T-helper 17 cell (primary cell): ENCODE measurements around the gene RTEL1. TPM values are rescaled to one million over a fixed set of nuclear protein-coding genes. Genes with fewer than 3 reads are reported as not detected.
A peak's percentile ranks its signal among the peaks of the same experiment; 100 is the strongest.
"Not testable (repeated sequence)": the region's sequence is repeated elsewhere in the genome, so short reads cannot be mapped to it uniquely, and the experiment has no call there.

ENCODE experiments used
- ATAC-seq: fragments of 150-1000 bp; cut with Tn5 transposase; 2 replicates; pipeline ENCODE4 v1.10.0; 2021; ENCODE audit warnings: mild to moderate bottlenecking, moderate library complexity
- DNase-seq, 3 donors: peaks; one replicate each; pipeline versions ENCODE4 v3.0.0 to v3.0.0-alpha.2; 2020 to 2021
- H3K9me3 ChIP-seq: one replicate; pipeline ENCODE4 v1.7.0; 2013; ENCODE audit warnings: low read length, mild to moderate bottlenecking; ENCODE audit not compliant: control insufficient read depth, poor library complexity, severe bottlenecking
- H3K27ac Mint-ChIP-seq: one replicate; pipeline ENCODE4 v1.8.0; 2022; ENCODE audit warnings: mild to moderate bottlenecking, moderate library complexity, mixed read lengths
- H3K27me3 Mint-ChIP-seq: one replicate; pipeline ENCODE4 v1.8.0; 2022; ENCODE audit warnings: mixed read lengths
- H3K36me3 Mint-ChIP-seq: one replicate; pipeline ENCODE4 v1.8.0; 2022; ENCODE audit warnings: low read depth, mixed read lengths
- H3K4me1 Mint-ChIP-seq: one replicate; pipeline ENCODE4 v1.8.0; 2022; ENCODE audit warnings: mild to moderate bottlenecking, mixed read lengths
- H3K4me3 Mint-ChIP-seq: one replicate; pipeline ENCODE4 v1.8.0; 2022; ENCODE audit warnings: mild to moderate bottlenecking, moderate library complexity, mixed read lengths
- total RNA-seq, 4 donors: library from RNA in 2 of 4; stranded (reverse) in 2 of 4; gene quantifications; one replicate each; pipeline ENCODE4 v1.2.3 and lab custom pipeline; 2022 to 2026

RTEL1 gene
- total RNA-seq, 2 donors from 2014 or later: 30.7 to 35.0 TPM

DNA sequence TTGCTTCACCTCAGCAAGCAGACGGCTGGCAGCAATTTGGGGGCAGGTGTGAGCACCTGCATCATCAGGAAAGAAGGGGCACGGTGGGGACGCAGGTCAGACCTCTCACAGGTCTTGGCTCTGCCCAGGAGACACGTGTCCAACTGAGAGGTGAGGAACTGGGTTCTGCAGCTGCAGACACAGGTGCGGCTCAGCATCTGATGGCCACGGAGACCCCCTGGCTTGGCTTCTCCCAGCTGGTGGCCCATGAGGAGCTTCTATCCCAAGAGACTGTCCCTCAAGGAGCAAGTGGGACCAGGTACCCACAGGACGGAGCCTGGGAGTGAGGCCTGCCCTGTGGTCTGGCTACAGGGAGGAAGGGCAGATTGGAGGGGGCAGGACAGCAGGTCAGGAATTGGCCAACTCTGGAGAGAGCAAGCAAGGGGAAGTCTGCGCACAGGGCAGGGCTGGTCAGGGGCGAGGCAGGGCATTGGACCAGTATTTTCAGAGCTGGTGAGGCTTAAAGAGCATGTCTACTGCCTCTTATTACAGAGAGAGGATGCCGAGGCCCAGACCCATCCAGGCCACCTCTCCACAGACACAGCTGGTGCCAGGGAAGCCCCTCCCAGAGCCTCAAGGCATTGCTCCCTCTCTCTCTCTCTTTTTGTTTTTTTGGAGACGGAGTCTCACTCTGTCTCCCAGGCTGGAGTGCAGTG lies 9.1 kb upstream of the RTEL1 start:
- Mint-ChIP-seq H3K4me1 (peaks cover 17% of the 10 kb centered on the region), H3K27me3 (no peaks in the 10 kb centered on the region), H3K4me3 (no peak overlapping the region), H3K27ac (no peak overlapping the region), H3K36me3 (peaks cover 3% of the 10 kb centered on the region)
- no peaks in the 10 kb centered on the region for H3K9me3 ChIP-seq
- ATAC-seq: no peak
- no peak for DNase-seq

DNA sequence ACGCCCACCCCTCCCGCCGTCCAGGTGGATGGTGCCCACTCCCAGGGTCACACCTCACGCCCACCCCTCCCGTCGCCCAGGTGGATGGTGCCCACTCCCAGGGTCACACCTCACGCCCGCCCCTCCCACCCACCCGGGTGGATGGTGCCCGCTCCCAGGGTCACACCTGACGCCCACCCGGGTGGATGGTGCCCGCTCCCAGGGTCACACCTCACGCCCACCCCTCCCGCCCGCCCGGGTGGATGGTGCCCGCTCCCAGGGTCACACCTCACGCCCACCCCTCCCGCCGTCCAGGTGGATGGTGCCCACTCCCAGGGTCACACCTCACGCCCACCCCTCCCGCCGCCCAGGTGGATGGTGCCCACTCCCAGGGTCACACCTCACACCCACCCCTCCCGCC lies 7.6 kb upstream of the RTEL1 start:
- not testable (repeated sequence) for H3K36me3 Mint-ChIP-seq, H3K4me3 Mint-ChIP-seq, H3K27me3 Mint-ChIP-seq, H3K9me3 ChIP-seq, ATAC-seq, DNase-seq, H3K27ac Mint-ChIP-seq
- peaks cover 19% of the 10 kb centered on the region for H3K4me1 Mint-ChIP-seq

DNA sequence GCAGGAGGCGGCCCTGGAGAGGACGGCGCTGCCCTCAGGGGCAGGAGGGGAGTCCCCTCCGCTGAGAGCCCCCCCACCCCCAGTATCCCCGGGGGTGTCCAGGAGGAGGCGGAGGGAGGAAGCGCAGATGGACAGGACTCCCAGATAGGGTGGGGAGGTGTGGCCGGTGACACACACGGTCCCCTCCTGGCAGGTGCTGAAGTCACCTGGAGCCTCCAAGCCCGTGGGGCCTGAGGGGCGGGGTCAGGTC lies 6.2 kb upstream of the RTEL1 start:
- H3K9me3 ChIP-seq: no peaks in the 10 kb centered on the region
- Mint-ChIP-seq H3K4me3 (peak overlapping the region; percentile 92), H3K36me3 (no peaks in the 10 kb centered on the region), H3K4me1 (peaks cover 20% of the 10 kb centered on the region), H3K27me3 (no peaks in the 10 kb centered on the region), H3K27ac (peak overlapping the region; percentile 83)
- peak; percentile 47 for ATAC-seq
- no peak for DNase-seq

DNA sequence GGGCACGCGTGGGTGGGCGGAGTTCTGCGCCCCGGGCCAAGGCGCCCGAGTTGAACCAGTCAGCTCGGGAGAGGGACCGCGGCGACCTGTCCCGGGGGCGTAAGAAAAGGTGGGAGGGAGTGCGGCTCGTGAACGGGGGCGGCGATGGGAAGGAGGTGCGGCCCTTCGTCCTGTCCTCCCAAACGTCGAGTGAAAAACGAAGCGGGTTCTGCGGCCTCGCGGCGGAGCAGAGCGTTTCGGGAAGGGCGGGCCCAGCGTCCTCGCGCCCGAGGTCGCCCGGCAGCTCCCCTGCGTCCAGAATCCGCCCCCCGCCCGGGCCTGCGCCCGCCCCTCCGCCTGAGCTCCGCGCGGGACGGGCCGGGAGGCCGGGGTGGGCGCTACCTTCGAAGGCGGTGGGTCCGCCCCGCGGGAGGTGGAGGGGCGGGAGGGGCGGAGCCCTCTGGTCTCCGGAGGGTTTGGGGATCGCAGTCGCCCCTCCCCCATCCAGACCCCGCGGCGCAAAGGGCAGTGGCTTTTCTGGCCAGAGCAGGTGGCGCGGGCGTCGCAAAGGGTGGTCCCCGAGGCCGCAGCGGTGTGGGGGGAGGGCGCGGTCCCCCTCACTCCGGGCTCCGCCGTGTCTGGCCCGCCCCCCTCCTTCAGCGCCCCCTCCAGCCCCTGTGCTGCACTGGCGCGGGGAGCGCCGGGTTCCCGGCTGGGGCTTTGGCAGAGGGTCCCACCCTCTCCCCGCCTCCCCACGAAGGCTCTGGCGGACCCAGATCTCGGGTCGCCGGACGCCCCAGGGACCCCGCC lies 5.7 kb upstream of the RTEL1 start:
- ATAC-seq: peak; percentile 59
- peak overlapping the region; percentile 92 for H3K4me3 Mint-ChIP-seq
- peaks cover 24% of the 10 kb centered on the region for H3K4me1 Mint-ChIP-seq
- no peaks in the 10 kb centered on the region for H3K27me3 Mint-ChIP-seq
- no peak overlapping the region for H3K27ac Mint-ChIP-seq
- DNase-seq: peak in 2 of 3 donors; percentile 57
- no peaks in the 10 kb centered on the region for H3K9me3 ChIP-seq
- no peaks in the 10 kb centered on the region for H3K36me3 Mint-ChIP-seq

DNA sequence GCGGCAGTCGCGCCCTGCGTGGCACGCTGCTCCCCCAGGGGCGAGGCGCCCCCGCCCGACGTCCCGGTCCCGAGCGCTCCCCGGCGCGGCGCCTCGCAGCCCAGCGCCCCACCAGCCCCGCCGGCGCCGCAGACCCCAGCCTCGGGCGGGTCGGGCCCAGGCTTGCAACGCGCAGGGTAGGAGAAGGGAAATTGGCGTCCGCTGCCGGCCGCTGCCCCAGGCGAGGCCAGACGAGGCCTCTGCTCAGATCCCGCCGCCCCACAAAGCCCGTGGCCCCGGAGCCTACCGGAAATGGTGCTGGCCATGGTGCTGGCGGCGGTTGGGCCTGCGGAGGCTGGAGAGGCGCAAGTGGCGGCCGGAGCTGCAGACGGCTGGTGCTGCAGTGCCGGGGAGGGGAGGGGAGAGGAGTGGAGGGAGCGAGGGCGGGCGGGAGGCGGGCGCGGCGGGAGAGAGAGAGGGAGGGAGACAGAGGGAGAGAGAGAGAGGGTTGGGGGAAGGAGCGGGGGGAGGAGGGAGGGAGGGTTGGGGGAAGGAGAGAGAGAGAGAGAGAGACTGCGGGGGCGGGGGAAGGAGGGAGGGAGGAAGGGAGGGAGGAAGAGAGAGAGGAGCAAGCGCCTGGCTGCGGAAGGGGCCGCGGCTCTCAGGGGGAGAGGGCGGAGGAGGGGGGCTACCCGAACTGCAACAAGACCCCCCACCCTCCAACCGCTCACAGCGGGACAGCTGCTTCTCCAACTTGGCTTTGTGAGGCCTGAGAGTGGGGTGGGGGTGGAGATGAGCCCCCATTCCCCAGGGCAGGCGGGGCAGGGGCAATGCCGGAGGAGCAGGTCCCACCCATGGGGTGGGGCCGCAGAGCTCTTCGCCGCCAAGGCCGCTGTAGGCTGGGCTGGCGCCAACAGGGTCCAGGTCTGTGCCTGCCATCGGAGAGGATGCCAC lies 4.8 kb upstream of the RTEL1 start, which contains the start of gene STMN3:
STMN3 (minus strand) TSS at position 384 of the 933 bp plus-strand sequence; CDS start at position 305, 79 bp downstream.
- no peaks in the 10 kb centered on the region for H3K9me3 ChIP-seq
- DNase-seq (peak; percentile 41 to 61 (median 60)), ATAC-seq (peak; percentile 56)
- Mint-ChIP-seq H3K27ac (peak within 1 kb of the TSS; percentile 65), H3K36me3 (no peaks in the 10 kb centered on the region), H3K4me3 (peak within 1 kb of the TSS; percentile 92), H3K4me1 (peaks cover 22% of the 10 kb centered on the region), H3K27me3 (no peaks in the 10 kb centered on the region)

DNA sequence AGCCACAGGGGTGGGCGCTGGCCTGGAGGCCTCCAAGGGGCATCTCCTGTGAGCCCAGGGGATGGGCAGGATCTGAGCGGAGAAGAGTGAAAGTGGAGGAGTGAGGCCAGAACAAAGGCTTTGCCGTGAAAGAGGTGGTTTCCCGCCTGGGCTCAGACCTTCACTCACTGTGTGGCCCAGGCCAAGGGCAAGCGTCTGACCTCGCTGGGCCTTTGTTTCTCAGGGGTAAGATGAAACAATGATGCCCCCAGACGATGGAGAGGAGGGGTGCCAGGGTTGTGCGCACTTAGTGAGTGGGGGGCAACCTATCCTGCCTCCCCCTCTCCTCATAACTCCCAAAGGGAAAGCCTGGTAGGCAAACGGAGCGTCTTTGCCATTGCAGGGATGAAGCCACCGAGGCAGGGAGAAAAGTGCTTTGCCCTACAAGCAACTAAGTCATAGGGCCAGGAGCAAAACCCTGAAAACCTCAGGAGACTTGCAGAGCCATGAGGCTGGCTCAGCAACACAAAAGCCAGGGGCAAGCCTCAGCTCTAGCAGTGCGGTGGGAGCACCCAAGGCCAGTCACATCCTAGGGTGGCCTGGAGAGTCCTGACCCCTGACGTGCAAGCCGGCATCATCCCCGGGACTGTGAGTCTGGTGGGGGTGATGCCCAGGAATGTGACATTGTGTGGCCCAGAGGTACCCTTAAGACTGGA lies 4.0 kb upstream of the RTEL1 start:
- no peak for DNase-seq
- Mint-ChIP-seq H3K36me3 (no peaks in the 10 kb centered on the region), H3K27me3 (no peaks in the 10 kb centered on the region), H3K4me3 (peak overlapping the region; percentile 82), H3K27ac (peak overlapping the region; percentile 65), H3K4me1 (peaks cover 26% of the 10 kb centered on the region)
- ATAC-seq: no peak
- H3K9me3 ChIP-seq: no peaks in the 10 kb centered on the region

DNA sequence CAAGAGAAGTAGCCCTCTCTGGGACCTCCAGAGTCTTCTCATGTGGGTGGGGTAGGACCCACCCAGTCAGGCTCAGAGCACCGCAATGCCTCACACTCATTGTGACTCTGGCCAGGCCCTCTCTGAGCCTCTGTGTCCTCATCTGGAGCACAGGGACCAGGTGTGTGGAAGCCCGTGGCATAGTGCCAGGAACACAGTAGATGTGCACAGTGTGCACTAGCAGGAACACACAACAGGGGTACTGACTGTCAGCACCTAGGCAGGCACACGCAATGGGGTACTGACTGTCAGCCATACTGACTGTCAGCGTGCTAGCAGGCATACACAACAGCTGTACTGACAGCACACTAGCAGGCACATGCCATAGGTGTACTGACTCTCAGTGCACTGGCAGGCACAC lies 2.9 kb upstream of the RTEL1 start:
- H3K4me3 Mint-ChIP-seq: no peak overlapping the region
- H3K4me1 Mint-ChIP-seq: peaks cover 33% of the 10 kb centered on the region

DNA sequence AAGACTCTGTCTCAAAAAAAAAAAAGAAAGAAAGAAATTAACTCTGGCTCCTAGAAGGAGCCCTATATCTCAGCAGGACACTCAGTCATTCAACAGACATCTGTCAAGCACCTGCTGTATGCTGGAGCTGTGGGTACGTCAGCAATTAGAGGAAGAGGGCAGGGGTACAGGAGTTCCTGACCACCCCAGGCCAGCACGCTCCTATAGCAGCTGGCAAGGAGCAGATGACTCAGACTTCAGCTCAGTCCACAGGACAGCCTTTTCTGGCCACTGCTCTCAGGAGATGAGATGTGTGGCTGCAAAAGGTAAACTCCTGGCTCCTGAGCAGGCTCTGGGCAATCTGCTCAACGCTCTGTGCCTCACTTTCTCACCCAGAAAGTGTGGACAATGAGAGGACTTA lies 1.7 kb upstream of the RTEL1 start:
- H3K4me1 Mint-ChIP-seq: peaks cover 31% of the 10 kb centered on the region
- no peaks in the 10 kb centered on the region for H3K9me3 ChIP-seq
- DNase-seq: no peak
- H3K36me3 Mint-ChIP-seq: no peaks in the 10 kb centered on the region
- H3K4me3 Mint-ChIP-seq: no peak overlapping the region
- H3K27me3 Mint-ChIP-seq: no peaks in the 10 kb centered on the region
- ATAC-seq: no peak
- H3K27ac Mint-ChIP-seq: no peak overlapping the region

More for the DNA sequence above, 2.9 kb upstream of the RTEL1 start:
- DNase-seq: no peak
- no peak overlapping the region for H3K27ac Mint-ChIP-seq
- no peaks in the 10 kb centered on the region for H3K9me3 ChIP-seq
- H3K27me3 Mint-ChIP-seq: no peaks in the 10 kb centered on the region
- no peaks in the 10 kb centered on the region for H3K36me3 Mint-ChIP-seq
- no peak for ATAC-seq

DNA sequence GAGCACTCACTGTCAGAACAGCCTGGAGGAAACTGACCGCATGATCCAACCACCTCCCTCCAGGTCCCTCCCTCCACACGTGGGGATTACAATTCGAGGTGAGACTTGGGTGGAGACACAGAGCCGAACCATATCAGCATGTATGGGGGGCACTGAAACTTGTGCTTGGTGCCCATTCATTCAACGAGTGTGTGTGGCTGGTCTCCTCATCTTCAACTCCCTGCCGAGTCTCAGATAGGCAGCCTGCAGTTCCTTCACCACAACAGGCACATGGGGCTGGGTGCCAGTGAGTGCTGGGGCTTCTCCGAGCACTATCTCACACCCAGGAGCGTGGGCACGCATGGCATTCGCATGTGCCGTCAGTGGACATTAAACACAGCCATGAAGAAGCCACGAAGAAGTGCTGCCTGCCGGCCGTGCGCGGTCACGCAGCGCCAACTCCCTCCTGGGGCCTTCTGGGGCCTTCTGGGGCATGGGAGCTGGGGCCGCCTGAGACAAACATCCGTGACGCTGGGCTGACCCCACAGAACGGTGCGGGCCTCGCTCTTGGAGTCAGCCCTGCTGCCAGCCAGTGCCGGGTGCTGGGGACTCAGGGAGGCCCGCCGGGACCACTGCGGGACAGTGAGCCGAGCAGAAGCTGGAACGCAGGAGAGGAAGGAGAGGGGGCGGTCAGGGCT lies 714 bp upstream of the RTEL1 start:
- H3K4me1 Mint-ChIP-seq: peaks cover 28% of the 10 kb centered on the region
- H3K36me3 Mint-ChIP-seq: no peaks in the 10 kb centered on the region
- H3K27ac Mint-ChIP-seq: peak overlapping the region; percentile 88
- DNase-seq (no peak), ATAC-seq (no peak)
- no peaks in the 10 kb centered on the region for H3K9me3 ChIP-seq
- peak overlapping the region; percentile 96 for H3K4me3 Mint-ChIP-seq
- no peaks in the 10 kb centered on the region for H3K27me3 Mint-ChIP-seq

DNA sequence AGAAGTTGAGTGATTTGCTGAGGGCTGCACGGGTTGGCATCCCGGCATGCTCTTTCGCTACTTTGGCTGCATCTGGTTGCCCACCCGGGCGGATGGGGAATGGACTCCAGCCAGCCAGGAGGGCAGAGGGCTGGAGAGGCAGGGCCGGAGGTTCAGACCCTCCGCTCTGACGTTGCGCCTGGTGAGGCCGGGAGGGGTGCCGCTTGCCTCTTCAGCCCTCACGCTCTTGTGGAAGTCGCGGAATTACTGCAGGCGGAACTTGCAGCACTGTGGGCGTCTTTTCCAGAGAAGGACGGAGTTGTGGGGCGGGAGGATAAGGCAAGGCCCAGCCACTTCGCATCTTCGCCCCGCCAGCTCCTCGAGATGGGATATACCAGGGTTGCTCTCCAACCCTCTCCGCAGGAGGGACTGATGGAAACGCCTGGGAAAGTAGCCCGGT lies 656 bp downstream of the RTEL1 start:
- Mint-ChIP-seq H3K4me1 (peaks cover 27% of the 10 kb centered on the region), H3K36me3 (no peaks in the 10 kb centered on the region), H3K27me3 (no peaks in the 10 kb centered on the region)

DNA sequence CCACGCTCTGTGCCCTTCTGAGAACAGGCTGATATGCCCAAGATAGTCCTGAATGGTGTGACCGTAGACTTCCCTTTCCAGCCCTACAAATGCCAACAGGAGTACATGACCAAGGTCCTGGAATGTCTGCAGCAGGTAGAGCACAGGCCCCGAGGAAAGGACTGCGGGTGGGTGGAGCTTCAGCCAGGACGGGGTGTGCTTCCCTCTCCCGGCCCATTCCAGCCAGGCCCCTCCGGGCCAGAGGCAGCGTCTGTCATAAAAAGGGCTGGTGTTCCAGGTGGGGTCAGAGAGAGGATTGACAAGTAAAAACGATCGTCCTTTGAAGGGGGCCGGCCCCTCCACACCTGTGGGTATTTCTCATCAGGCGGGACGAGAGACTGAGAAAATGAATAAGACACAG lies 1.3 kb downstream of the RTEL1 start:
- Mint-ChIP-seq H3K4me3 (peak overlapping the region; percentile 96), H3K27ac (no peak overlapping the region), H3K36me3 (no peaks in the 10 kb centered on the region), H3K4me1 (peaks cover 20% of the 10 kb centered on the region), H3K27me3 (no peaks in the 10 kb centered on the region)
- ATAC-seq (no peak), DNase-seq (no peak)
- H3K9me3 ChIP-seq: no peaks in the 10 kb centered on the region

More for the DNA sequence above, 656 bp downstream of the RTEL1 start:
- ATAC-seq (peak; percentile 10), DNase-seq (no peak)
- no peaks in the 10 kb centered on the region for H3K9me3 ChIP-seq
- Mint-ChIP-seq H3K4me3 (peak overlapping the region; percentile 96), H3K27ac (peak overlapping the region; percentile 88)

DNA sequence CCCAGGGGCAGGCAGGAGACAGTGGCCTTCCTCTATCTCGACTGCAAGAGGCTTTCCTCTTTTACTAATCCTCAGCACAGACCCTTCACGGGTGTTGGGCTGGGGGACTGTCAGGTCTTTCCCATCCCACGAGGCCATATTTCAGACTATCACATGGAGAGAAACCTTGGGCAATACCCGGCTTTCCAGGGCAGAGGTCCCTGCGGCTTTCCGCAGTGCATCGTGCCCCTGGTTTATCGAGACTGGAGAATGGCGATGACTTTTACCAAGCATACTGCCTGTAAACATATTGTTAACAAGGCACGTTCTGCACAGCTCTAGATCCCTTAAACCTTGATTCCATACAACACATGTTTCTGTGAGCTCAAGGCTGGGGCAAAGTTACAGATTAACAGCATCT lies 2.1 kb downstream of the RTEL1 start:
- H3K4me1 Mint-ChIP-seq: peaks cover 18% of the 10 kb centered on the region
- not testable (repeated sequence) for ATAC-seq

More for the DNA sequence above, 2.1 kb downstream of the RTEL1 start:
- peak overlapping the region; percentile 19 for H3K4me3 Mint-ChIP-seq
- H3K27ac Mint-ChIP-seq, H3K36me3 Mint-ChIP-seq, DNase-seq, H3K9me3 ChIP-seq, H3K27me3 Mint-ChIP-seq: not testable (repeated sequence)
